Measurements from ENCODE around the gene PLEK. TPM values are rescaled to one million over a fixed set of nuclear protein-coding genes. Genes with fewer than 3 reads are reported as not detected.

Gene PLEK
- 1 to 10 TPM in 3 of 4 donors, under 1 TPM in 1; 0.34 to 8.2 (median 3.4) TPM for total RNA-seq

- DNase-seq = no peak
- Histone ChIP-seq H3K27me3 (no peaks in the 10 kb centered on the region), H3K4me1 (peaks cover 6 to 33% (median 11%) of the 10 kb centered on the region in 3 donors), H3K27ac (peak within 1 kb of the TSS in 3 of 4 donors; percentile 5 to 72 (median 47)), H3K9me3 (no peaks in the 10 kb centered on the region), H3K4me3 (peak within 1 kb of the TSS in 3 of 4 donors; percentile 15 to 53 (median 19)), H3K36me3 (no peaks in the 10 kb centered on the region)
- WGBS, 2 donors = 60 to 77% methylated on average over 6 to 7 of the region's 7 CpGs
- intact Hi-C loops (cut with DNase I) = no loop called here
- TF ChIP-seq, protein P1, sequence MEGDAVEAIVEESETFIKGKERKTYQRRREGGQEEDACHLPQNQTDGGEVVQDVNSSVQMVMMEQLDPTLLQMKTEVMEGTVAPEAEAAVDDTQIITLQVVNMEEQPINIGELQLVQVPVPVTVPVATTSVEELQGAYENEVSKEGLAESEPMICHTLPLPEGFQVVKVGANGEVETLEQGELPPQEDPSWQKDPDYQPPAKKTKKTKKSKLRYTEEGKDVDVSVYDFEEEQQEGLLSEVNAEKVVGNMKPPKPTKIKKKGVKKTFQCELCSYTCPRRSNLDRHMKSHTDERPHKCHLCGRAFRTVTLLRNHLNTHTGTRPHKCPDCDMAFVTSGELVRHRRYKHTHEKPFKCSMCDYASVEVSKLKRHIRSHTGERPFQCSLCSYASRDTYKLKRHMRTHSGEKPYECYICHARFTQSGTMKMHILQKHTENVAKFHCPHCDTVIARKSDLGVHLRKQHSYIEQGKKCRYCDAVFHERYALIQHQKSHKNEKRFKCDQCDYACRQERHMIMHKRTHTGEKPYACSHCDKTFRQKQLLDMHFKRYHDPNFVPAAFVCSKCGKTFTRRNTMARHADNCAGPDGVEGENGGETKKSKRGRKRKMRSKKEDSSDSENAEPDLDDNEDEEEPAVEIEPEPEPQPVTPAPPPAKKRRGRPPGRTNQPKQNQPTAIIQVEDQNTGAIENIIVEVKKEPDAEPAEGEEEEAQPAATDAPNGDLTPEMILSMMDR (IDR thresholded peaks at IDR 0.05) = no peak
- TF ChIP-seq POLR2A (IDR thresholded peaks at IDR 0.05) = peak in 2 of 4 donors; percentile 57 to 76
Observed at GRCh38 chr2:68365087-68365486, at the start of gene PLEK. Gene PLEK, plus strand, starts transcription at chr2:68365282. Its CDS starts 70 bp downstream, at chr2:68365352.

DNA sequence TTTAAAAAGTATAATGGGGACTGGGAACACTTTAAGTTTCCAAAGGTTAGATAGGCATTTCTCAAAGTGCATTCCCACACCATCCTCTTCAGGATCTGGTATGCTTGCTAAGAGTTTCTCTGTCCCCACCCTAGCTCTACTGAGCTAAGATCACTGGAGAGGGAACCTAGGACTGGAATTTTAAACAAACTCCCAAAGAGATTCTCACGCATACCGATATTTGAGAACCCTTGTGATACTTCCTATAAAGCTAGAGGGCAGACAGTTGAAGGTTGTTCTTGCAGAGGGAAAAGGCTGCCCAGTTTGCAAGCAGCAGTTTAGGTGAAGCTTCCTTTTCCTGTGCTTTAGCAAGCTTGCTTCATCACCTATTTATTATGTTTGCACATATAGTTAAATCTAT lies 49.0 kb upstream of the PLEK start:
- 74 to 80% methylated on average over 2 of the region's 2 CpGs for WGBS, 2 donors
- no peak overlapping the region for H3K27ac ChIP-seq
- no peak for TF ChIP-seq POLR2A (IDR thresholded peaks at IDR 0.05)
- TF ChIP-seq, protein P1 (IDR thresholded peaks at IDR 0.05) = no peak
- no peak for DNase-seq
- H3K36me3 ChIP-seq = no peaks in the 10 kb centered on the region
- H3K27me3 ChIP-seq = peaks cover 0 to 41% (median 0%) of the 10 kb centered on the region in 4 donors
- no peak overlapping the region for H3K4me3 ChIP-seq
- no peaks in the 10 kb centered on the region for H3K9me3 ChIP-seq
- peaks cover 8 to 31% (median 11%) of the 10 kb centered on the region in 3 donors for H3K4me1 ChIP-seq
- intact Hi-C loops (cut with DNase I) = no loop called here

DNA sequence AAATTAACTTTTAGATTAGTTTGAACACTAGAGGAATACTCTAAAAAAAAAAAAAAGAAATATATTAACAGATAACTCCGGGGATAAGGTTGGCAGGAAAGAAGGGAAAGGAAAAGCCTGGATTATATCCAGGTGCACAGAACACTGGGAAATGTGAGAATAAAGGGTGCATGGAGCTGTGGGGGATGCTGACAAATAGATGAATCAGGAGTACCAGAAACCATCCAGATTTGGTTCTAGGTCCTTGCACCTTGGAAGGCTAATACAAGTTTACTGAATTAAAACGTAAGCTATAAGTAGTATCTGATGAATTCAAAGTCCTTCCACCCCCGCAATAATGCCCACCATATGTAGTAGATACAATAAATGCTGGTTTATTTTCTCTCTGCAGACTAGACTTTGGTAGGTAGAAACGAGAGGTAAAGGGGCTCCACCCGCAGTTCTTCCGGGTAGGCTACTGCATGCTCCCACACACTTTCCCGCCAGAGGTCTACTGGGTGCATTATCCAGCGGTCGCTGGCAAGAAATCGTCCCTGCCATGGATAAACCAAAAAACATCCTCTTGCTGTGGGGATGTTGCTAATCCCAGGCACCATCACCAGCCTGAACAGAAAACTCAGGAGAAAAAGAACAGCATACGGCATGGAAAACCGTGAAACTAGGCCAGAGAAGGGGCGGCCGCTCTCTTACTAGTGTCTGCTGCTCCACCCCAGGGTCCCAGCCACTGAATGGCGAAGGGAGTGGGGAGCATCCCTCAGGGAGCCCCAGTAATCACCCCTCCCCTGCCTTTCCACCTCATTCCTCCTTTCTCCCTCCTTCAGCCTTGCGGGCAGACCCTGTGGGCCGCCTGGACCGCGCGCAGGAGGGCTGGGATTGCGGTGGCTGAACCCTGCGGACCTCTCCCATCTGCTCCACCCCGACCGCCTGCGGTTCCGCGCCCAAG lies 46.8 kb upstream of the PLEK start:
- DNase-seq = no peak
- TF ChIP-seq, protein P1 (IDR thresholded peaks at IDR 0.05) = no peak
- no peak for TF ChIP-seq POLR2A (IDR thresholded peaks at IDR 0.05)
- H3K27ac ChIP-seq = peak overlapping the region; percentile 82 to 97 (median 92)
- H3K9me3 ChIP-seq = no peaks in the 10 kb centered on the region
- peaks cover 0 to 44% (median 0%) of the 10 kb centered on the region in 4 donors for H3K27me3 ChIP-seq
- H3K4me1 ChIP-seq = peaks cover 8 to 31% (median 11%) of the 10 kb centered on the region in 3 donors
- peak overlapping the region; percentile 49 to 86 (median 66) for H3K4me3 ChIP-seq
- intact Hi-C loops (cut with DNase I) = no loop called here
- no peaks in the 10 kb centered on the region for H3K36me3 ChIP-seq
- WGBS, 2 donors = 66 to 70% methylated on average over 14 to 15 of the region's 27 CpGs

DNA sequence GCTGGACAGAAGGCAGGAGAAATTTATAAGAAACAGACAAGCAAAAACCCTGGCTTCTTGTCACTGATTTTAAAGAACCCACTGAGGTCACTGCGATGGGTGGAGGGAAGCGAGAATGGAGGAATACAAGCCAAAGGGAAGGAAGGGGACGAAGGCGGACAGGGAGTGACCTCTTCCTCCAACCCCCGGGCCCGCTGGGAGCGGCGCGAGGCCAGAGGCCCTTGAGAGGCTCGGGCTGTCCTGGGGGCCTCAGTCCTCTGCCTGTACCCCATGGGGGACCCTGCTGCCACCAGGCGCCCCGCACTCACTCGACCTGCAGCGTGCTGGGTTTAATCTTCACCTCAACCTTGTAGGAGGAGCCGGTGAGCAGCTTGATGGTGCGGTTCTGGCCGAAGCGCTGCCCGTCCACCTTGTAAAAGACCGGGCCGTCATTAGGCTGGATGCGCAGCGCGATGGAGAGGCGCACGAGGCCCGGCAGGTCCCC lies 46.1 kb upstream of the PLEK start:
- Histone ChIP-seq H3K9me3 (no peaks in the 10 kb centered on the region), H3K27ac (peak overlapping the region; percentile 82 to 97 (median 92)), H3K27me3 (peaks cover 0 to 44% (median 0%) of the 10 kb centered on the region in 4 donors), H3K36me3 (no peaks in the 10 kb centered on the region), H3K4me1 (peaks cover 8 to 31% (median 11%) of the 10 kb centered on the region in 3 donors), H3K4me3 (peak overlapping the region; percentile 49 to 86 (median 66))
- WGBS, 2 donors = 4 to 7% methylated on average over 16 to 26 of the region's 27 CpGs
- no peak for TF ChIP-seq POLR2A (IDR thresholded peaks at IDR 0.05)
- DNase-seq = no peak
- intact Hi-C loops (cut with DNase I) = no loop called here

- no peaks in the 10 kb centered on the region for H3K9me3 ChIP-seq
- H3K4me1 ChIP-seq = peaks cover 8 to 31% (median 11%) of the 10 kb centered on the region in 3 donors
- no peaks in the 10 kb centered on the region for H3K36me3 ChIP-seq
- H3K4me3 ChIP-seq = peak within 1 kb of the TSS; percentile 49 to 86 (median 66)
- H3K27me3 ChIP-seq = peaks cover 0 to 44% (median 0%) of the 10 kb centered on the region in 4 donors
- intact Hi-C loops (cut with DNase I) = no loop called here
- WGBS, 2 donors = 0 to 1% methylated on average over 5 to 21 of the region's 64 CpGs
- no peak for DNase-seq
- TF ChIP-seq, protein P1 (IDR thresholded peaks at IDR 0.05) = no peak
- peak in 2 of 4 donors; percentile 44 to 59 for TF ChIP-seq POLR2A (IDR thresholded peaks at IDR 0.05)
- peak within 1 kb of the TSS; percentile 82 to 97 (median 92) for H3K27ac ChIP-seq
Observed at GRCh38 chr2:68319398-68320117, 45.5 kb upstream of the PLEK start, which contains the start of gene CNRIP1. Gene CNRIP1, minus strand, starts transcription at chr2:68319949. Its CDS starts 549 bp downstream, at chr2:68319400.
